Mesenteric fat pad (tissue), 1 donor: Measurements from ENCODE around the gene RHBDL1. TPM values are rescaled to one million over a fixed set of nuclear protein-coding genes. Genes with fewer than 3 reads are reported as not detected.

Experiments used
- DNase-seq: peaks from one replicate; pipeline ENCODE4 v3.0.0-alpha.2; 2020; ENCODE audit warnings: low spot score
- total RNA-seq: library from RNA; stranded (reverse); fragmentation: NEBNext Ultra II Directional; extraction: Animal tissue kit (Norgen Biotek cat#: 25700); gene quantifications from one replicate; pipeline ENCODE4 v1.2.1, GENCODE V29; 2021
- donor health status: DM: yes; HTN: yes; CAD: no.

Gene RHBDL1
- total RNA-seq, 1 donor from 2014 or later: 0.84 TPM

DNA sequence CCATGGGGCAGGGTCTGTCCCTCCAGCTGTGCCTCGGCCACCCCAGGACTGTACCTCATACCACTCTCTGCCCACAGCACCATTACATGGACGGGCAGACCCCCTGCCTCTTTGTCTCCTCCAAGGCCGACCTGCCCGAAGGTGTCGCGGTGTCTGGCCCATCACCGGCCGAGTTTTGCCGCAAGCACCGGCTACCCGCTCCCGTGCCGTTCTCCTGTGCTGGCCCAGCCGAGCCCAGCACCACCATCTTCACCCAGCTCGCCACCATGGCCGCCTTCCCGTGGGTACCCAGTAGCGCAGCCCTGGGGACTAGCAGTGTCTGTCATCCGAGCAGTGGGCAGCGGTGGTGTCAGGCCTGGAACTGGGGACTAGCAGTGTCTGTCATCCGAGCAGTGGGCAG, 2.6 kb upstream of the RHBDL1 start:
- DNase-seq: no peak

DNA sequence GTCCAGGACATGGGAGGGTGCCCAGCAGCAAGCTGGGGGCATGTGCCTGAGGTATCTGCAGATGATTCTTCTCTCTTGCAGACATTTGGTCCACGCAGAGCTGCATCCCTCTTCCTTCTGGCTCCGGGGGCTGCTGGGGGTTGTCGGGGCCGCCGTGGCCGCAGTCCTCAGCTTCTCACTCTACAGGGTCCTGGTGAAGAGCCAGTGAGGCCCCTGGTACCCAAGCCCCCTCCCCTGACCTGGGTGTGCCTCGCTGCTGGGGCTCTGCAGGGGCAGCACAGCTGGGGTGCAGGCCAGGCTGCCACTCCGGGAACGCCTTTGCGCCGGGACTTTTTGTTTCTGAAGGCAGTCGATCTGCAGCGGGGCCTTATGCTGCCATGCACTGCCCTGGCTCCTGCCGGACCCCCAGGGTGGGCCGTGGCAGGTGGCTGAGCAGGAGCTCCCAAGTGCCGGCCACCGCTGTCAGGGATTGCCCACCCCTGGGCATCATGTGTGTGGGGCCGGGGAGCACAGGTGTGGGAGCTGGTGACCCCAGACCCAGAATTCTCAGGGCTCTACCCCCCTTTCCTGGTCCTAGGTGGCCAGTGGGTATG, 2.0 kb upstream of the RHBDL1 start:
- DNase-seq: no peak

DNA sequence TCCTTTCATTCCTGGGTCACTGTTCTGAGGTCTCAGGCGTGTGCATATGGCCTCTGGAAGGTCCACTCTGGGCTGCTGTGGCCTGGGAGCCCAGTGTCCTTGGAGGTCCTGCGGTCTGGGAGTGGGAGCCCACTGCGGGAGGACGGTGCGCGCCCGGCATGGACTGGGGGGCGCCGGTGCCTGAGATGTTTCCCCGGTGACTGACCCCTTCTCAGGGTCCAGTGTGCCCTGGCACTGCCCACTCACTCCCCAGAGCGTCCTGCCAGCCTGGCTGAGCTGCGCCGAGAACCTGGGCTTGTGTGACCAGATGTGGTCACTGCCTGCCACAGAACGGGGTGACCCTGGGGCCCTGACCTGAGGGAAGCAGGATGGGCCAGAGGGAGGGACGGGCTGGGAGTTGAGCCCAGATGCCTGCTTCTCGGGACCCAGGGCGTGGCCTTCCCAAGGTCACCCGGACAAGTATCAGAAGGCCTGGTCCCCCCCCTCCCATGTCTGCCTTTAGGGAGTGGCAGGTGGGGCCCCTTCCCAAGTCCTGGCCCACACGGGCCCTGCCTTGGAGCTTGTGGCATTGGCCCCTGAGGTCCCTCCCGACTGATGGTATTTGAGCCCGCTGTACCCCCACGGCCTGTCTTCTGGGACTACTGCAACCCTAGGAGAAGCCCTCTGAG, 1.1 kb upstream of the RHBDL1 start:
- no peak for DNase-seq

DNA sequence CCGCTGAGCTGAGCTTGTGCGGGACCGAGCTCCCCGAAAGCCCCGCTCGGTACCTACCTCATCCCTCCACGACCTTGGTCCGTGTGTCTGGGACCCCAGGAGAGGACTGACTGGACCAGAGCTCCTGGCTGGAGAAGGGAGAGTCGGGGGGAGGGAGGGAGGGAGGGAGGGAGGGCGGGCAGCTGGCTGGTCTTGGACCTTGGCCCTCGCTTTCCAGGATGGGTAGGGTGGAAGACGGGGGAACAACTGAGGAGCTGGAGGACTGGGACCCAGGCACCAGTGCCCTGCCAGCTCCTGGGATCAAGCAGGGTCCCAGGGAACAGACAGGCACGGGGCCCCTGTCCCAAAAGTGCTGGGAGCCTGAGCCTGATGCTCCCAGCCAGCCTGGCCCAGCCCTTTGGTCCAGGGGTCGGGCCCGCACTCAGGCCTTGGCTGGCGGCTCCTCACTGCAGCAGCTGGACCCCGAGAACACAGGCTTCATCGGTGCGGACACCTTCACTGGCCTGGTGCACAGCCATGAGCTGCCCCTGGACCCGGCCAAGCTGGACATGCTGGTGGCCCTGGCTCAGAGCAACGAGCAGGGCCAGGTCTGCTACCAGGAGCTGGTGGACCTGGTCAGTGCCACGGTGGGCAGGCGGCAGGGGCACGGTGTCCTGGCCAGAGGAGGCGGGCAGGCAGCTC, 553 bp downstream of the RHBDL1 start:
- DNase-seq: no peak

DNA sequence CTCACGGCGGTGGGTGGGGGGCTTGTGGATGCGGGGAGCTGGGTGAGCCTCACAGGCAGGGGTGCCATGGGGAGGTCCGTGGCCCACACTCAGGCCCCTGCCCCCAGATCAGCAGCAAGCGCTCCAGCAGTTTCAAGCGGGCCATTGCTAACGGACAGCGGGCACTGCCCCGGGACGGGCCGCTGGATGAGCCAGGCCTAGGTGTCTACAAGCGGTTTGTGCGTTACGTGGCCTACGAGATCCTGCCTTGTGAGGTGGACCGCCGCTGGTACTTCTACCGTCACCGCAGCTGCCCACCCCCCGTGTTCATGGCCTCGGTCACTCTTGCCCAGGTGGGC, 1.1 kb downstream of the RHBDL1 start:
- DNase-seq: no peak

DNA sequence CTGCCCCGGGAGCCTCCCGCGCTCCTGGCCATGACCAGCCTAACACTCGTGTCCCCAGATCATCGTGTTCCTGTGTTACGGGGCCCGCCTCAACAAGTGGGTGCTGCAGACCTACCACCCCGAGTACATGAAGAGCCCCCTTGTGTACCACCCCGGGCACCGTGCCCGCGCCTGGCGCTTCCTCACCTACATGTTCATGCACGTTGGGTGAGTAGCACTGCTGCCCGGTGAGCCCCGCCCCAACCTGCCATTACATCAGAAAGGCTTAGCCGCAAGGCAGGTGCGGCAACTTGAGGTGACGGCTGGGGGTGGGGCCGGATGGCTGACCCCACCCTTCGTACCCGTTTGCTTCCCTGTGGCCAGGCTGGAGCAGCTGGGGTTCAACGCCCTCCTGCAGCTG, 1.4 kb downstream of the RHBDL1 start:
- no peak for DNase-seq

DNA sequence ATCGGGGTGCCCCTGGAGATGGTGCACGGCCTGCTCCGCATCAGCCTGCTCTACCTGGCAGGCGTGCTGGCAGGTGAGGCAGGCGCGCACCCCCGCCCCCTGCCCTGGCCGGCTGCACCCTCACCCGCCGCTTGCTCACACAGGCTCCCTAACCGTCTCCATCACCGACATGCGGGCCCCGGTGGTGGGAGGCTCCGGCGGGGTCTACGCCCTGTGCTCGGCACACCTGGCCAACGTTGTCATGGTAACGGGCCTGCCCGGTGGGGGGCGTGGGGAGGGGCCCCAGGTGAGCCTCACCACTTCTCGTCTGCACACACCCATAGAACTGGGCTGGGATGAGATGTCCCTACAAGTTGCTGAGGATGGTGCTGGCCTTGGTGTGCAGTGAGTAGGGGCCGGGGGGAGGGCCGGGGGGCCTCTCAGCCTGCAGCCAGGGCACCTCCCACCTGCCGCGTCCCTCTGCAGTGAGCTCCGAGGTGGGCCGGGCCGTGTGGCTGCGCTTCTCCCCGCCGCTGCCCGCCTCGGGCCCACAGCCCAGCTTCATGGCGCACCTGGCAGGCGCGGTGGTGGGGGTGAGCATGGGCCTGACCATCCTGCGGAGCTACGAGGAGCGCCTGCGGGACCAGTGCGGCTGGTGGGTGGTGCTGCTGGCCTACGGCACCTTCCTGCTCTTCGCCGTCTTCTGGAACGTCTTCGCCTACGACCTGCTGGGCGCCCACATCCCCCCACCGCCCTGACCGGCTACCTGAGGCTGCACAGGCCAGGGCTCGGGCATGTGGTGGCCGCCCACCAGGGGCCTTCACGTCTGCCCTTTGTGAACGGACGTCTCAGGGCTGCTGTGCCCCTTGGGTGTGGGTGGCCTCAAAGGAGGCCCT, 2.1 kb downstream of the RHBDL1 start:
- no peak for DNase-seq

DNA sequence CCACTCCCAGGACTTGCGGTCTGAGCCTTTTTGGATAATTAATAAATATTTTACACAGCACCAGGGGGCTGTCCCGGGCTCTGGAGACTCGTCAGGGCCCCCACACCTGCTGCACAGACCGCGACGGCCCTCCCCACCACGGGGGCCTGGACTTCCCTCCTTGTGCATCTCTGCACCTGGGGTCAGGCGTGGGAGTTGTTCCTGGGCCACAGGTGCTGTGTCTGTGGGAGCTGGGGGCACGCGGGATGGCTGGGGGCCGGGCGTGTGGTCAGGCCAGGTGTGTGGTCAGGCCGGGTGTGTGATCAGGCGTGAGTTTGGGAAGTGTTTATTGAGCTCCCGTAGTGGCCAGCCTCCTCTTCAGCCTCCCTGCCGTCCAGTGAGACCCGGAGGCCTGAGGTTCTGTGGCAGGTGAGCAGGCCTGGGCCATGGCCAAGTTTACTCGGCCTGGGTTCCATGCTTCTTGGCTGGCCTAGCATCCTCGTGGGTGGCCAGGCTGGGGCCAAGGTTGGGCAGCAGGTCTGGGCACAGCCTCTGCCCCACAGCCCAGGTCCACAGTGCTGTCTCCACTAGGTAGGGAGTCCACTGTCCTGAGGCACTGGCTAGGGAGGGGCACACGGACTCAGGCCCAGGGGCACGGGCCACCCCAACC, 2.9 kb downstream of the RHBDL1 start:
- no peak for DNase-seq

DNA sequence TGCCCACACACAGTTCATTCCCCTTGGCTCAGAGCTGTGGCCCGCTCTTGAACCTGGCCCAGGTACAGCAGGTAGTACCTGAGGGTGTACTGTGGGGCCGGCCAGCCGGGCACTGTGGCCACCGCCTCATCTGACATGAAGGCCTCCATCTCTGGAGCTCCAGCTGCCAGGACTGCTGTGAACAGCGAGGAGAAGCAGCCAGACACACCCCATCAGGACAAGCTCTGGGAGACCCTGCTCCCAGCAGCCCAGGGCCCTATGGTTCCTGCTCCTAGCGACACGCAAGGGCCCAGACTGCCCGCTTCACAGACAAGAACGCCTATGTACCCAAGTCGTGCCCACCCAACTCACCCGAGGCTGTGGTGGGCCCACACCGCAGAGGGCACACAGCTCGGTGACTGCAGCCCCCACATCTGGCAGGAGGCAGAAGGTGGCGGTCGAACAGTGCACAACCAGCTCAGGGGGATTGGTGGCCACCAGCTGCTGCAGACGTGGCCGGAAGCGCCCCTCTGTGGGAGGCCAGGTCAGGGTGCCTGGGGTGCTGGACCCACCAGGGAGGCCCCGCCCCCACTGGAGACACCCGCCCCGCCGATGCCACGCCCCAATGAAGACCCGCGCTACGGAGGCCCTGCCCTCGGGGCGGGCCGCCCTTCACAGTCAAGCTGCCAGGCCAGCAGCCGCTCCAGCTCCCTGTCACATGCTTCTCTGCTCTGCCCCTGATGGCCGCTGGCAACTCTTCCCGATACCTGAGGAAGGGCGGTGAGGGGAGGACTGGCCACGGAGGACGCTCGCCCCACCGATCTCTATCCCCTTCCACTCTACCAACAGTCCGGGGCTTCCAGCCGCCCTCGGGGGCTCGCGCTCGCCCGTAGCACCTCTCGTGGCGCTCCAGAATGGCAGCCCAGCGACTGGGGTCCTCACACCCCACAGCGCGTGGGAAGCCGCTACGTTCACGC, 3.7 kb downstream of the RHBDL1 start:
- DNase-seq: no peak

DNA sequence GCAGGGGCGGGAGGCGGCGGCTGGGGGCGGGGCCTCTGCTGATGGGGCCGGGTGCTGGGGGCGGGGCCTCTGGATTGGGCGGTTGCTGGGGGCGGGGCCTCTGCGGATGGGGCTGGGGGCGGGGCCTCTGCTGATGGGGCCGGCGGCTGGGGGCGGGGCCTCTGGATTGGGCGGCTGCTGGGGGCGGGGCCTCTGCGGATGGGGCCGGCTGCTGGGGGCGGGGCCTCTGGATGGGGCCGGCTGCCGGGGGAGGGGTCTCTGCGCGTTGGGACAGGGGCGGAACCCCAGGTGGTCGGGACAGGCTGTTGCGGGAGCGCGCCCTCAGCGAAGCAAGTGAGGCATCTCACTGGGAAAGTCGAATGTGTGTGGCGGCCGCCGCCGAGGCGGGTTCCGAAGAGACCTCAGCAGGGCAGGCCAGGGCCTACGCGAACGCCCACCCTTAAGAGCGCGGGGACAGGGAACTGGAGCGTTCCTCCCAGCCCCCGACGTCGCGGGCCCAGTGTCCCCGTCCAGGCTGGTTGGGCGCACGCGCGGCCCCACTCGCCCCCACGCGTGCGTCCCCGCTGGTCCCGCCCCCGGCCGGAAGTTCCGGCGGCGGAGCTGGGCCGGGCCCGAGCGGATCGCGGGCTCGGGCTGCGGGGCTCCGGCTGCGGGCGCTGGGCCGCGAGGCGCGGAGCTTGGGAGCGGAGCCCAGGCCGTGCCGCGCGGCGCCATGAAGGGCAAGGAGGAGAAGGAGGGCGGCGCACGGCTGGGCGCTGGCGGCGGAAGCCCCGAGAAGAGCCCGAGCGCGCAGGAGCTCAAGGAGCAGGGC, 4.5 kb downstream of the RHBDL1 start, which contains the start of gene STUB1:
Gene STUB1, plus strand, starts transcription at position 597 of the 811 bp plus-strand sequence. Its CDS starts 116 bp downstream, at position 713.
- peak; percentile 95 for DNase-seq

DNA sequence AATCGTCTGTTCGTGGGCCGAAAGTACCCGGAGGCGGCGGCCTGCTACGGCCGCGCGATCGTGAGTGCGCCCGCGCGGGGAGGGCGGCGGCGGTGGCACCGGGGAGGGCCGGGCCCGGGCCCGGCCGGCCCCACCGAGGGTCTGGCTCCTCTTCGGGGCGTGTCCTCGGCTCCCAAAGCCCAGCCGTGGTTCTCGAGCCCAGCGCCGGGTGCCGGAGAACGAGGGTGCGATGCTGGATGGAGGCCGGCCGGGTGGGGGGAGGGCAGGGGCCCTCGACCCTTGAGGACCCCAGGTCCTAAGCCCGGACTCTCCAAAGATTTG, 5.1 kb downstream of the RHBDL1 start:
- no peak for DNase-seq

DNA sequence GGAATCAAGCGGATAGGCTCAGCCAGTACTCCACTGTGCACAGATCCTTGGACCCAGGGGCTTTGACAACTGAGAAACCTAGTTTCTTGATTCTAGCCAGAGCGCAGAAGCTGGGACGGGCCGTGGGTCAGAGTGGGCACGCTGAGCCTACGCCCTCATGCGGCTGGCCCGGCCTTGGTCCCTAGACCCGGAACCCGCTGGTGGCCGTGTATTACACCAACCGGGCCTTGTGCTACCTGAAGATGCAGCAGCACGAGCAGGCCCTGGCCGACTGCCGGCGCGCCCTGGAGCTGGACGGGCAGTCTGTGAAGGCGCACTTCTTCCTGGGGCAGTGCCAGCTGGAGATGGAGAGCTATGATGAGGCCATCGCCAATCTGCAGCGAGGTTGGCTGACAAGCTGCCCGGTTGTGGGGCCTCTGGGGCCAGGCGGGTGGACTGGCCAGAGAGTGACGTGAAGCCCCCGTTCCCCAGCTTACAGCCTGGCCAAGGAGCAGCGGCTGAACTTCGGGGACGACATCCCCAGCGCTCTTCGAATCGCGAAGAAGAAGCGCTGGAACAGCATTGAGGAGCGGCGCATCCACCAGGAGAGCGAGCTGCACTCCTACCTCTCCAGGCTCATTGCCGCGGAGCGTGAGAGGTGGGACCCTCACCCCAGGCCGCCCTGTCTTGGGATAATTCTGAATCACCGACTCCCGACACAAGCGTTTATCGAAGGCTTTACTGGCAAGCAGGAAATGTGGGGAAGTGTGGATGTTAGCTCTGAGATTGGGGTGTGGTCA, 5.7 kb downstream of the RHBDL1 start:
- no peak for DNase-seq

DNA sequence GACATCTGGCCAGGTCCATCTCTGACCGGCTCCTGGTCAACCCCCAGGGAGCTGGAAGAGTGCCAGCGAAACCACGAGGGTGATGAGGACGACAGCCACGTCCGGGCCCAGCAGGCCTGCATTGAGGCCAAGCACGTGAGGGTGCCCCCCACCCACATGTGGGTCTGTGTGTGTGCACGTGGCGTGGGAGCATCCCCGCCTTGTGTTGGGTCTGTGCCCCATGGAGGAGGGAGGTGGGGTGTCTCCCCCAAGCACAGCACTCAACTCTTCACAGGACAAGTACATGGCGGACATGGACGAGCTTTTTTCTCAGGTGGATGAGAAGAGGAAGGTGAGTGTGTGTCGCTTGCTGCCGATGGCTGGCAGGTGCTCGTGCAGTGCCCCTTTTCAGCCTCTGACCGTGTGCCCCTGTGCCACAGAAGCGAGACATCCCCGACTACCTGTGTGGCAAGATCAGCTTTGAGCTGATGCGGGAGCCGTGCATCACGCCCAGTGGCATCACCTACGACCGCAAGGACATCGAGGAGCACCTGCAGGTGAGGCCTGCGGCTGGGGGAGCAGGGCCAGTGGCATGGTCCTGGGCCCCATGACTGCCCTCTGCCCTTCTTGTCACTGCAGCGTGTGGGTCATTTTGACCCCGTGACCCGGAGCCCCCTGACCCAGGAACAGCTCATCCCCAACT, 6.4 kb downstream of the RHBDL1 start:
- no peak for DNase-seq

DNA sequence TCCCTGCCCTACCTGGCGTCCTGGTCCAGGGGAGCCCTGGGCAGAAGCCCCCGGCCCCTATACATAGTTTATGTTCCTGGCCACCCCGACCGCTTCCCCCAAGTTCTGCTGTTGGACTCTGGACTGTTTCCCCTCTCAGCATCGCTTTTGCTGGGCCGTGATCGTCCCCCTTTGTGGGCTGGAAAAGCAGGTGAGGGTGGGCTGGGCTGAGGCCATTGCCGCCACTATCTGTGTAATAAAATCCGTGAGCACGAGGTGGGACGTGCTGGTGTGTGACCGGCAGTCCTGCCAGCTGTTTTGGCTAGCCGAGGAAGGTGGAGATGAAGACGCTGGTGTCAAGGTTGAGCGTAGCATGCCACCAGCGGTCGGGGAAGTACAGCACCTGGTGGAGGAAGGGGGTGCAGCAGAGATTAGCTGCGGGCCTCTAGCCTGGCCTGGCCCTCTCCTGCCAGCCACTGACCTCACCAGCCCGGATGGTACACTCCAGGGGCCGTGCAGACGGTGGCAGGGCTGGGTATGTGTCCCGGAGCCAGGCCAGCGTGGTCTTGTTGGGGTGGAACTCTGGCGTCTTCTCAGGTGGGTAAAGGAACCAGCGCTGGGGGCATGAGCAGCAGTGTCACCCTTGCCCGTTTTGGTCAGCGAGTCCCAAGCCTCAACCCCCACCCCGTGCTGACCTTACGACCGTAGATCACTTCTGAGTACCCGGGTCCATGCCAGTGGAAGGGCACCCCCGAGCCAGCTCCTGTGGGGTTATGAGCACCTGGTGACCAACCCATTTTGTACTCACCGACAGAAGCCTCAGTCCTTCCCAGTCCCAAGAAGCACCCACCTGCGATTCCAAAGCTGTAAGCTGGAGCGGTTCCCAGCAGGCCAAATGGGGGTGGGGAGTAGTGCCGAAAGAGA, 7.3 kb downstream of the RHBDL1 start:
- no peak for DNase-seq

DNA sequence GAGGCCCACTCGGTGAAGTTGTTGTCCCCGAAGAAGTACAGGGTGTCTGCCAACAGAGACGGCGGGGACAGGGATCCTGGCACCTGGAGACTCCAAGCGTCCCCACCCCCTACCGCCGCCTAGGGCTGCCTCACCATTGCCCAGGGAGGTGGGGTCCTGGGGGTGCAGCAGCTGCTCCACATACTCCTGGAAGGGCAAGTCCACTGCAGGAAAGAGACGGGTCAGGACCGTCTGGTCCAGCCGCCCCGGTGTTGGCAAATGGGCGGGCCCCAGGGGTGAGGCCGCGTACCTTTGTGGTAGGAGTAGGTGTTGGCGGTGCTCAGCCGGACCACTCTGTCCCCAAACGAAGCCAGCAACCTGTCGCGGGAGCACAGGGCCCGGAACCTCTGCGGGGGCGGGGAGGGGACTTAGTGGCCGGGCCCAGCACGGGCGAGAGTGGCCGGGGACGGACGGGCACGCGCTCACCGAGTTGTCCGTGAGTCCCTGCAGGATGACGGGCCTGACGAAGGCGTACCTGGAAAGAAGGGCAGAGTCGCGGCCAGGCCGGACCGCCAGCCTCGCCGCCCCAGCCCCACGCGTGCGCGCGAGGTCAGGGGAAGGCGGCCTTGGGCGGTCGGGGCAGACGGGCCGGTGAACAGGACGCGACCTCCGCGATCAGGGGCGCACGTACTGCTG, 8.1 kb downstream of the RHBDL1 start:
- no peak for DNase-seq

DNA sequence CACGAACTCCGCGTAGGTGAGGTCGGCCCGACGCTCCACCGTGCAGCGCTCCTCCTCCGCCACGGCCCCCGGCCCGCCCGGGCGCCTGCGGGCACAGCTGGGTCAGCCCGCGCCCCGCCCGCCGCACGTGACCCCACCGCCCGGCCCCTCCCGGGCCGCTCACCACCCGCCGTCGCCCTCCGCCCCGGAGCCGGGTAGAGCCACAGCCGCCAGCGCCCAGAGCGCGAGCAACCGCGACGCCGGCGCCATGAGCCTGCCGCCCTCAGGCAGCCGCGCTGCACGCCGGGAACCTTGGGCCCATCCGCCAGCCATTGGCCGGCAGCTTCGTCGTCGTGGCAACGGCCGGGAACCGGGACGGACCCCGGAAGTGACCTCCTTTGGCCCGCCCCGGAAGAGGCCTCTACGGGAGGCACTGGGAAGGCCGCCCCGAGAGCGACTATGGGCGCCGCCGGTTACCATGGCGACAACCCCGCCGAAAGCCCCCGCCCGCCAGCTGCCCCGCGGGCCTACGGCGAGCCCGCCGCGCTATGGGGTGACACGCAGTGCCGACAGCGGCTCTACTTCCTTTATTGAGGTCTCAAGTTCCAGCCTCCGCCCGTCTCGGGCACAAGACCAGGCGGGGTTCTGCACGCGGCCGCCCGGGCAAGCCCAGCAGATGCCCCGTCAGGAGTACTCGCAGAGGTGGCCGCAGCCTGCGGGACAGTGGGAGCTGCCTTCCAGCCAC, 8.8 kb downstream of the RHBDL1 start, which contains the start of gene JMJD8:
Gene JMJD8, minus strand, starts transcription at position 264 of the 724 bp plus-strand sequence. Its CDS starts 15 bp downstream, at position 249.
- DNase-seq: peak; percentile 99
